ENCODE data around the gene PPP2R2C. TPM values are rescaled to one million over a fixed set of nuclear protein-coding genes. Genes with fewer than 3 reads are reported as not detected.

The PPP2R2C gene
- total RNA-seq, 6 experiments from 2014 or later = 0.12 to 0.27 TPM; not detected in 4

DNA sequence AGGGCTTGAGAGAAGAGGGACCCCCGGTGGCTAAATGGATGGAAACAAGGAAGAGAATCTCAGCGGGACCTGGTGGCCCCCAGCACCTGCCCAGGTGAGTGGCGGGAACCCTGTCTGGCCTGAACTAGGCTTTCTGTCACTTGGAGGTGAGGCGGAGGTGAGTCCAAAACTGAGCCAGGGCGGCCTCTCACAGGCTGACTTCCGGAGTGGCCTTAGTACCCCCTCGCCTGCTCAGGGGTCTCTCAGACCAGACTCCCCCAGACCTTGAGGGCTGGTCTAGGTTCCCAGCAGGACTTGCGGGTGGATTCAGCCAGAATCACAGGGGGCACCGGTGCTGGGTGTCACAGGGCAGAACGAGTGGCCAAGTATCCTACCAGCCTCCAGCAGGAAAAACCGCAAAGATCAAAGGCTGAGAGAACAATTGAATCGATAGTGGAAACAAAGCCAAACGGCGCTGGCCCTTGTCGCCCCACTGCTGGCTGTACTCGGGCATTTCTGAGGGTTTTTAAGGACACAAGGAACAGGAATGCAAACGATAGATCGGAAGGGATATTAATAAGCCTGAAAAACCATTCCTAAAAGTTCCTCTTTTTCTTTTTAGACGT, 135.0 kb downstream of the PPP2R2C start:
- 12% methylated on average over 11 of the region's 19 CpGs for WGBS (ENCODE audit: insufficient coverage, low coverage, low lambda C conversion rate, missing lambda C conversion rate)
- ATAC-seq (peak in 1 of 4 donors; percentile 54), DNase-seq (peak in 1 of 3 donors; percentile 24)
- Histone ChIP-seq H3K36me3 (no peaks in the 10 kb centered on the region), H3K4me3 (no peak overlapping the region), H3K9me3 (no peaks in the 10 kb centered on the region), H3K27ac (no peak overlapping the region), H3K4me1 (no peaks in the 10 kb centered on the region), H3K27me3 (no peaks in the 10 kb centered on the region)
- no peak for TF ChIP-seq POLR2A (IDR thresholded peaks at IDR 0.05)
- no peak for TF ChIP-seq CTCF (IDR thresholded peaks at IDR 0.05)
- intact Hi-C loops (cut with DNase I) = no loop called here

DNA sequence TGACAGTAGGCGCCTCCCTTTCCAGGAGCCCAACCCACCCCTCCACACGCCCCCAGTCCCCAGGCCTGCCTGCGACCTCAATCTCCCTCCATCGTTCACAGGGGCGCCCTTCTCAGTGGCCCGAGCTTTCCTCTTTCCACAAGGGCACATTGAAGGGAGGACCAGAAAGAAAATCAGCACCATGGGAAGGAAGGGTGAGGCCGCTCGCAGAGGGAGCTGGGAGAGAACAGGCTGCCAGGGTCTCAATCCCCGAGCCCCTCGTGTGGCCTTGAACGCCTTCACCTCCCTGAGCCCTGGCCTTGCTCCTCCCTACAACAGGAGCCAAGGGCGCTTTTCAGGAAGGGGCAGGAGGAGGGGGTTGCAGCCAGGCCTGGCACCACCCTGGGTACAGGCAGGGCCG, 136.2 kb downstream of the PPP2R2C start:
- Histone ChIP-seq H3K4me1 (no peaks in the 10 kb centered on the region), H3K27me3 (no peaks in the 10 kb centered on the region), H3K9me3 (no peaks in the 10 kb centered on the region), H3K36me3 (no peaks in the 10 kb centered on the region), H3K27ac (no peak overlapping the region), H3K4me3 (no peak overlapping the region)
- ATAC-seq (no peak), DNase-seq (peak in 1 of 3 donors; percentile 16)
- intact Hi-C loops (cut with DNase I) = no loop called here
- WGBS (ENCODE audit: insufficient coverage, low coverage, low lambda C conversion rate, missing lambda C conversion rate) = no CpG with 5 or more reads among the region's 13 CpGs
- TF ChIP-seq CTCF (IDR thresholded peaks at IDR 0.05) = no peak
- TF ChIP-seq POLR2A (IDR thresholded peaks at IDR 0.05) = no peak

- no peaks in the 10 kb centered on the region for H3K36me3 ChIP-seq
- ATAC-seq = no peak
- intact Hi-C loops (cut with DNase I) = no loop called here
- DNase-seq = peak in 1 of 3 donors; percentile 15
- H3K27ac ChIP-seq = no peak overlapping the region
- no peaks in the 10 kb centered on the region for H3K4me1 ChIP-seq
- H3K27me3 ChIP-seq = no peaks in the 10 kb centered on the region
- TF ChIP-seq CTCF (IDR thresholded peaks at IDR 0.05) = no peak
- TF ChIP-seq POLR2A (IDR thresholded peaks at IDR 0.05) = no peak
- H3K9me3 ChIP-seq = no peaks in the 10 kb centered on the region
- no peak overlapping the region for H3K4me3 ChIP-seq
- WGBS (ENCODE audit: insufficient coverage, low coverage, low lambda C conversion rate, missing lambda C conversion rate) = 61% methylated on average over 11 of the region's 12 CpGs
Observed at GRCh38 chr4:6335040-6335590, 137.3 kb downstream of the PPP2R2C start.

DNA sequence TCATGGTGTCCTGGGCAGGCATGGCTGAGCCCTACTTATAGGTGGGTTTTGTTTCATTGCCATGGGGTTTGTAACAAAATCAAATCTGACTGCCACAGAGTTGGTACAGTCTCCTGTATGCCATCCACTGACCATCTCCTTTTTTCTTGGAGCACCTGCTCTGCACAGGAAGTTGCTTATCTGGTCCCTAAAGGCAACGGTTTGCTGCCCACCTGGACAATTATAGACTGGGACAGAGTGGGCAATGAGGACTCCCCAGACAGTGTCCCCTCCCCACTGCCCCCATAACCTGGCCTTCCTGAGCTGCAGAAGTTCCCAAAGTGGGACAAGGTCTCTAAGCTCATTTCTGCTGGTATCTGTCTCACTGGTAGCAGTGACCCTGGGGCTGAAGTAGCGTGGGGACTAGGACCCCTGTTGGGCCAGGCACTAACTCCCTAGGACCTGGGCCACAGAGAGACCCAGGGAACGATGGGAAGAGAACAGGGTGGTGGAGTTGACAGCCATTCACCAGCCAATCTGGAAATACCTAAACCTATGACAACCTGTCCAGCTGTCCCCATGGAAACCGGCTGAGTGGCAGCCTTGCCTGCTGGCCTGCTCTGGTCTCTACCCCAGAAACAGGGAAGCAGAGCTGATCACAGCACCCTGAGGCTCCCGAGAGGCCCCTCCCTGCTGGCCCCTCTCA, 138.1 kb downstream of the PPP2R2C start:
- no peaks in the 10 kb centered on the region for H3K4me1 ChIP-seq
- no peaks in the 10 kb centered on the region for H3K27me3 ChIP-seq
- ATAC-seq = no peak
- H3K36me3 ChIP-seq = no peaks in the 10 kb centered on the region
- H3K27ac ChIP-seq = no peak overlapping the region
- intact Hi-C loops (cut with DNase I) = no loop called here
- peak in 1 of 3 donors; percentile 28 for DNase-seq
- TF ChIP-seq POLR2A (IDR thresholded peaks at IDR 0.05) (no peak), CTCF (IDR thresholded peaks at IDR 0.05) (no peak)
- WGBS (ENCODE audit: insufficient coverage, low coverage, low lambda C conversion rate, missing lambda C conversion rate) = 20% methylated on average over 2 of the region's 5 CpGs
- no peak overlapping the region for H3K4me3 ChIP-seq
- no peaks in the 10 kb centered on the region for H3K9me3 ChIP-seq

Data from right lobe of liver (tissue), 6 donors.